ENCODE measurements around the gene IL26. TPM values are rescaled to one million over a fixed set of nuclear protein-coding genes. Genes with fewer than 3 reads are reported as not detected.

Gene IL26
- total RNA-seq, 1 donor from 2014 or later: not detected

DNA sequence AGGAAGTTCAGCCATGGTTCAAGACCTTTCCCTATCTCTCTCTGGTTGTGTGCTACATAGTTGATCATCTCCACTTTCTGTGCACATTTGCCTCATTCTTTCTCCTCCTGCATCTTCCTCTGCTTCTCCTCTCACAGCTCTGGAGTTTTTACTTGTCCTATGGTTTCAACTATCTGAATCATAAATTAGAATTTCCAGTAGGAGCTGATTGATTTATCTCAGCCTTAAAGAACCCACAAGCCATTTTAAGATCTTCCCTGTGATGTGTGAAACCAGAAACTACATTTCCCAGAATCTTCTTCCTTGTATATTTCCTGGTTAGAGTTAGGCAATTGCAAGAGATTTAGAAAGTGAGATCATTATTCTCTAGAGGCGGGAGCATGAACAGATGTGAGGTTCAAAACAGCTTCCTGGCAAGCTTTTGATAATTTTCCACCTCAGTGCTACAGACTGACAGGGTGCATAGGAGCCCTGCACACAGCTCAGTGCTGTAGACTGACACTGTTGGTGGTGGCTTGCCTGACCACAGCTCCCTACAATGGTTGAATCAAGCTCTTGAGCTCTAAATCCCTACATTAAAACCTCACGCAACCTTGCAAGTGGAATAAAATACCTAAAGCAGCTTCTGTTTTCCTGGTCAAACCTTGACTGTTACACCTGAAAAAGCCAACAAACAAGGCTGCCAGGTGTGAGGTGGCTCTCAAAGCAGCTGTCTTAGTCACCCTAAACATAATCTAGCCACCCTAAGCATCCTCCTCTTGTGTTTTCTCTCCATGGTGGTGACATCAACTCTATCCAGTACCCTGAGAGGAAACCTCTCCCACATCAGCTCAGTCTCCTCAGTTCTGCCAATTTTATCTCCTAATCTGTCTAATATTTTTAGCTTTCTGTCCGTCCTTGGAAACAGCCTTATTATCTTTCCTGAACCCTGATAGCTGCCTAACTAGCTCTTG lies 44.5 kb downstream of the IL26 start:
- H3K4me1 Mint-ChIP-seq (ENCODE audit: unreplicated experiment): no peaks in the 10 kb centered on the region
- H3K27me3 Mint-ChIP-seq: peaks cover 4% of the 10 kb centered on the region
- DNase-seq (ENCODE audit: extremely low spot score, unreplicated experiment): no peak
- no peaks in the 10 kb centered on the region for H3K36me3 Mint-ChIP-seq
- no peak overlapping the region for H3K27ac Mint-ChIP-seq
- TF ChIP-seq, protein P1, sequence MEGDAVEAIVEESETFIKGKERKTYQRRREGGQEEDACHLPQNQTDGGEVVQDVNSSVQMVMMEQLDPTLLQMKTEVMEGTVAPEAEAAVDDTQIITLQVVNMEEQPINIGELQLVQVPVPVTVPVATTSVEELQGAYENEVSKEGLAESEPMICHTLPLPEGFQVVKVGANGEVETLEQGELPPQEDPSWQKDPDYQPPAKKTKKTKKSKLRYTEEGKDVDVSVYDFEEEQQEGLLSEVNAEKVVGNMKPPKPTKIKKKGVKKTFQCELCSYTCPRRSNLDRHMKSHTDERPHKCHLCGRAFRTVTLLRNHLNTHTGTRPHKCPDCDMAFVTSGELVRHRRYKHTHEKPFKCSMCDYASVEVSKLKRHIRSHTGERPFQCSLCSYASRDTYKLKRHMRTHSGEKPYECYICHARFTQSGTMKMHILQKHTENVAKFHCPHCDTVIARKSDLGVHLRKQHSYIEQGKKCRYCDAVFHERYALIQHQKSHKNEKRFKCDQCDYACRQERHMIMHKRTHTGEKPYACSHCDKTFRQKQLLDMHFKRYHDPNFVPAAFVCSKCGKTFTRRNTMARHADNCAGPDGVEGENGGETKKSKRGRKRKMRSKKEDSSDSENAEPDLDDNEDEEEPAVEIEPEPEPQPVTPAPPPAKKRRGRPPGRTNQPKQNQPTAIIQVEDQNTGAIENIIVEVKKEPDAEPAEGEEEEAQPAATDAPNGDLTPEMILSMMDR (conservative IDR thresholded peaks at IDR 0.05): no peak
- H3K4me3 Mint-ChIP-seq: no peak overlapping the region
- peaks cover 3% of the 10 kb centered on the region for H3K9me3 Mint-ChIP-seq

DNA sequence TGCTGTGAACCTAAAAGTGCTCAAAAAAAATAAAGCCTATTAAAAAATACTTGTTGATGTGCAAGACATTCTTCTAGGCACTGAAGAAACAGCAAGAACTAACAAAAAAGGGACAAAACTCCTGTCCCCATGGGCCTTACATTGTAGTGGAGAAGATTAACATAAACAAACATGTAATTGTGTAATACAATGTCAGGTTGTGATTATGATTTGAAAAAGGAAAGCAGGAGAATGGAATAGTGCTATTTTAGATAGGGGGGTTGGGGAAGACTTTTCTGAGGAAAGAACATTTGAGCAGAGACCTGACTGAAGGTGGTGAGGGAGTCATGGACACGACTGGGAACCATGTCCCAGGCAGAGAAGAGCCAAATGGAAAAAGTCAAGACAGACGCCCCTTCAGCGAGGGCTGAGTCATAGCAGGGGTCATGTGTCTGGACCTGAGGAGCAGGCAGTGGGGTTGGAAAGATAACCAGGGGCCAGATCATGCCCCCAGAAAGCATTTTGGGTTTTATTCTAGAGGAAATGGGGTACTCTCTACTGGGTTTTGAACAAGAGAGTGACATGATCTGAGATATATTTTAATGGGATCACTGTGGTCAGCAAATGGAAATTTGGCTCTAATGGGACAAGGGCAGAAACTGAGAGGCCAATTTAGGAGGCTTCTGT lies 46.7 kb downstream of the IL26 start:
- no peak overlapping the region for H3K27ac Mint-ChIP-seq
- no peaks in the 10 kb centered on the region for H3K27me3 Mint-ChIP-seq
- H3K4me1 Mint-ChIP-seq (ENCODE audit: unreplicated experiment): no peaks in the 10 kb centered on the region
- H3K9me3 Mint-ChIP-seq: peaks cover 3% of the 10 kb centered on the region
- no peak for DNase-seq (ENCODE audit: extremely low spot score, unreplicated experiment)
- no peaks in the 10 kb centered on the region for H3K36me3 Mint-ChIP-seq
- H3K4me3 Mint-ChIP-seq: no peak overlapping the region
- TF ChIP-seq, protein P1 (conservative IDR thresholded peaks at IDR 0.05): no peak

DNA sequence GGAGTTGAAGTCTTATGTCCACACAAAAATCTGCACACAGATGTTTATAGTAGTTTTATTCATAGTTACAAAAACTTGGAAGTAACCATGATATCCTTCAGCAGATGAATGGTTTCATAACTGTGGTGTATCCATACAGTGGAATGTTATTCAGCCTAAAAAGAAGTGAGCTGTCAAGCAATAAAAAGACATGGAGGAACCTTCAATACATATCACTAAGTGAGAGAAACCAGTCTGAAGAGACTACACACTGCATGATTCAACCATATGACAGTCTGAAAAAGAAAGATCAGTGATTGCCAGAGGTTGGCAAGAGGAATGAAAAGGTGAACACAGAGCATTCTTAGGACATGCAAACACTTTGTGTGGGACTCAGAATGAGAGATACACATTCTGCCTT lies 47.4 kb downstream of the IL26 start:
- H3K9me3 Mint-ChIP-seq: peaks cover 3% of the 10 kb centered on the region
- TF ChIP-seq, protein P1 (conservative IDR thresholded peaks at IDR 0.05): no peak
- H3K4me3 Mint-ChIP-seq: no peak overlapping the region
- no peak overlapping the region for H3K27ac Mint-ChIP-seq
- no peaks in the 10 kb centered on the region for H3K27me3 Mint-ChIP-seq
- H3K36me3 Mint-ChIP-seq: no peaks in the 10 kb centered on the region
- H3K4me1 Mint-ChIP-seq (ENCODE audit: unreplicated experiment): no peaks in the 10 kb centered on the region
- no peak for DNase-seq (ENCODE audit: extremely low spot score, unreplicated experiment)

DNA sequence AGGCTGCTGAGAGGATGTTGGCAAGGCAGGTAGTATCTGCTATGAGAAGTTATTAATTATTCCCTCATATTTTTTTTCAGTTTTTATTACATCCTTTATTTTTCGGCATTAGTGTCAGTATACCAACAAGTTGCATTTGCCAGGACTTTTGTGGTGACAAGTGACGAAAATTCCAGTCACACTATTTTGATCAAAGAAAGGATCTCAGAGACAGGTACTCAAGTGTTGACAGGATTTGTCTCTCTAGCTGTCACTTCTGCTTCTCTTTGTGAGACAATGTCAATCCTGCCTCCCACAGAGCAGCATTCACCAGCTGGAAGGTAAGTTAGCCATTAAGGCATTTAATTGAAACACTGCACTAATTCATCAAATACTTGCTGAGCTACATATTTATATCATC lies 48.0 kb downstream of the IL26 start:
- TF ChIP-seq, protein P1 (conservative IDR thresholded peaks at IDR 0.05): no peak
- no peaks in the 10 kb centered on the region for H3K27me3 Mint-ChIP-seq
- peaks cover 3% of the 10 kb centered on the region for H3K9me3 Mint-ChIP-seq
- no peaks in the 10 kb centered on the region for H3K4me1 Mint-ChIP-seq (ENCODE audit: unreplicated experiment)
- H3K36me3 Mint-ChIP-seq: no peaks in the 10 kb centered on the region
- no peak overlapping the region for H3K27ac Mint-ChIP-seq
- H3K4me3 Mint-ChIP-seq: no peak overlapping the region
- DNase-seq (ENCODE audit: extremely low spot score, unreplicated experiment): no peak

DNA sequence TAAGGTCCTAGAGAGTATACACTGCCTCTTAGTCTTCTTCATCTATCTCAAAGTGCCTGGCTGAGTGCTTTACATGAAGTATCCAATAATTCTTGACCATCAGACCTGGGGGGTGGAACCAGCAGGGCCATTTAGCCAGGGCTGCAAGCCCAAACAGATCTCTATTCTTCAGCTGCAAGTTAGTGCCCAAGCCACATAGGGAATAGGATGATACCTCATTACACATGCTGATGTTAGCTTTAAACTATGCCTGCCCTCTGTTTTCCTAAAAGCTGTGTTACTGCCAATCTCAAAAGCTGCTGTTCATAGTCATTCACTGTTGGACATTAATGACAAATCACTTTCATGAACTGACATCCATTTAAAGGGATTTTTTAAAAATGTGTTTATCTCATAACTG lies 49.4 kb downstream of the IL26 start:
- Mint-ChIP-seq H3K36me3 (no peaks in the 10 kb centered on the region), H3K9me3 (peaks cover 3% of the 10 kb centered on the region), H3K27me3 (no peaks in the 10 kb centered on the region), H3K4me1 (ENCODE audit: unreplicated experiment) (no peaks in the 10 kb centered on the region), H3K27ac (no peak overlapping the region), H3K4me3 (no peak overlapping the region)
- TF ChIP-seq, protein P1 (conservative IDR thresholded peaks at IDR 0.05): no peak
- no peak for DNase-seq (ENCODE audit: extremely low spot score, unreplicated experiment)
